ENCODE data around the gene FIGN.

GRCh38 chr2:163548970-163549369 lies 186.8 kb downstream of the FIGN start:
- TF ChIP-seq CTCF (IDR thresholded peaks at IDR 0.05) (no peak), ZFX (IDR thresholded peaks at IDR 0.05; ENCODE audit: borderline replicate concordance) (no peak)
